Measurements from ENCODE around the gene FYB1.

FYB1 gene

GRCh38 chr5:39169081-39169480 is 50.3 kb downstream of the FYB1 start:
- TF ChIP-seq CTCF (IDR thresholded peaks at IDR 0.05; ENCODE audit: control insufficient read depth, extremely low read depth, insufficient read depth): no peak
- DNase-seq (ENCODE audit: low read depth): no peak
- H3K4me3 ChIP-seq (ENCODE audit: low read depth, low read length): no peak overlapping the region

- H3K4me3 ChIP-seq (ENCODE audit: low read depth, low read length): no peak overlapping the region
- no peak for TF ChIP-seq CTCF (IDR thresholded peaks at IDR 0.05; ENCODE audit: control insufficient read depth, extremely low read depth, insufficient read depth)
- DNase-seq (ENCODE audit: low read depth): no peak
Measured at GRCh38 chr5:39167972-39168342, 51.4 kb downstream of the FYB1 start.

- no peak for TF ChIP-seq CTCF (IDR thresholded peaks at IDR 0.05; ENCODE audit: control insufficient read depth, extremely low read depth, insufficient read depth)
- DNase-seq (ENCODE audit: low read depth): no peak
- no peak overlapping the region for H3K4me3 ChIP-seq (ENCODE audit: low read depth, low read length)
Measured at GRCh38 chr5:39167141-39167971, 52.0 kb downstream of the FYB1 start.

GRCh38 chr5:39164529-39165402 is 54.6 kb downstream of the FYB1 start:
- no peak for DNase-seq (ENCODE audit: low read depth)
- TF ChIP-seq CTCF (IDR thresholded peaks at IDR 0.05; ENCODE audit: control insufficient read depth, extremely low read depth, insufficient read depth): no peak
- no peak overlapping the region for H3K4me3 ChIP-seq (ENCODE audit: low read depth, low read length)

- no peak overlapping the region for H3K4me3 ChIP-seq (ENCODE audit: low read depth, low read length)
- no peak for DNase-seq (ENCODE audit: low read depth)
- TF ChIP-seq CTCF (IDR thresholded peaks at IDR 0.05; ENCODE audit: control insufficient read depth, extremely low read depth, insufficient read depth): no peak
Measured at GRCh38 chr5:39164016-39164415, 55.3 kb downstream of the FYB1 start.

GRCh38 chr5:39161578-39161977 is 57.8 kb downstream of the FYB1 start:
- no peak for DNase-seq (ENCODE audit: low read depth)
- no peak for TF ChIP-seq CTCF (IDR thresholded peaks at IDR 0.05; ENCODE audit: control insufficient read depth, extremely low read depth, insufficient read depth)
- no peak overlapping the region for H3K4me3 ChIP-seq (ENCODE audit: low read depth, low read length)
